Measurements from ENCODE around the gene CLMN.

CLMN gene

GRCh38 chr14:95164506-95164905 lies 155.2 kb downstream of the CLMN start:
- DNase-seq (ENCODE audit: low read depth, low spot score): no peak

GRCh38 chr14:95163666-95164065 lies 156.0 kb downstream of the CLMN start:
- no peak for DNase-seq (ENCODE audit: low read depth, low spot score)

- DNase-seq (ENCODE audit: low read depth, low spot score): no peak
Measured at GRCh38 chr14:95163132-95163531, 156.6 kb downstream of the CLMN start.

GRCh38 chr14:95162641-95163040 lies 157.1 kb downstream of the CLMN start:
- no peak for DNase-seq (ENCODE audit: low read depth, low spot score)

- peak; percentile 98 for DNase-seq (ENCODE audit: low read depth, low spot score)
Measured at GRCh38 chr14:95157327-95158189, 162.2 kb downstream of the CLMN start, which contains the start of gene DICER1. TSS of gene DICER1 (minus strand) at chr14:95157529. CDS start at chr14:95133458, 24,071 bp downstream.

- no peak for DNase-seq (ENCODE audit: low read depth, low spot score)
Measured at GRCh38 chr14:95157048-95157326, 162.7 kb downstream of the CLMN start.

GRCh38 chr14:95156161-95157047 lies 163.3 kb downstream of the CLMN start:
- peak; percentile 36 for DNase-seq (ENCODE audit: low read depth, low spot score)

GRCh38 chr14:95155045-95155444 lies 164.7 kb downstream of the CLMN start:
- no peak for DNase-seq (ENCODE audit: low read depth, low spot score)

- DNase-seq (ENCODE audit: low read depth, low spot score): no peak
Measured at GRCh38 chr14:95153866-95154265, 165.8 kb downstream of the CLMN start.

GRCh38 chr14:95151561-95151960 lies 168.1 kb downstream of the CLMN start:
- DNase-seq (ENCODE audit: low read depth, low spot score): no peak

GRCh38 chr14:95150910-95151309 lies 168.8 kb downstream of the CLMN start:
- DNase-seq (ENCODE audit: low read depth, low spot score): no peak

- DNase-seq (ENCODE audit: low read depth, low spot score): no peak
Measured at GRCh38 chr14:95149441-95149840, 170.3 kb downstream of the CLMN start.

GRCh38 chr14:95147597-95147996 lies 172.1 kb downstream of the CLMN start:
- DNase-seq (ENCODE audit: low read depth, low spot score): no peak

GRCh38 chr14:95146079-95146771 lies 173.5 kb downstream of the CLMN start:
- DNase-seq (ENCODE audit: low read depth, low spot score): no peak

GRCh38 chr14:95144849-95145248 lies 174.9 kb downstream of the CLMN start:
- no peak for DNase-seq (ENCODE audit: low read depth, low spot score)

- no peak for DNase-seq (ENCODE audit: low read depth, low spot score)
Measured at GRCh38 chr14:95143808-95144620, 175.7 kb downstream of the CLMN start.

- no peak for DNase-seq (ENCODE audit: low read depth, low spot score)
Measured at GRCh38 chr14:95142208-95142607, 177.5 kb downstream of the CLMN start.

GRCh38 chr14:95141684-95142083 lies 178.0 kb downstream of the CLMN start:
- DNase-seq (ENCODE audit: low read depth, low spot score): no peak

- no peak for DNase-seq (ENCODE audit: low read depth, low spot score)
Measured at GRCh38 chr14:95140060-95140858, 179.4 kb downstream of the CLMN start.

GRCh38 chr14:95138876-95139275 lies 180.8 kb downstream of the CLMN start:
- no peak for DNase-seq (ENCODE audit: low read depth, low spot score)
